GM12872 (cell line): ENCODE data around the gene ZNRF2.

Experiments used
- TF ChIP-seq, protein P1 (sequence below): IDR thresholded peaks from 3 replicates; pipeline ENCODE4 v1.5.1; 2011; ENCODE audit warnings: low read depth, mild to moderate bottlenecking, low read length, moderate library complexity; ENCODE audit not compliant: insufficient read depth

The ZNRF2 gene

DNA sequence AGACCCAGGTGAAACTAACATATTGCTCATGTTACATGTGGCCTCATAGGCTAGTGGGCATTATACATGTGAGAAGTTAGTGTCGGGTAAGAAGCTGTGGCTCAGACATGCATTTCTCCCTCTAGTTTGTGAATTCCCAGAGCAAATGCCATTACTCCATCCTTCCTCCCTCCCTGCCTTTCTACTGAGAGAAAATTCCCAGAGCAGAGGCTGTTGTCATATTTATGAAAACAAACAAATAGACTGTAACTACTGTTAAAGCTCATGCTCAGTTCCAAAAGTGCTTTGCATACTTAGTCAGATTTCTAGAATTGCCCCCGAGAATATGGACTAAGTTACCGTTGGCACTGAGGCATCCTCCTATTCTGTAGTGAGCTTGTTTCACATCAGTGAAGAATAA, 29.0 kb downstream of the ZNRF2 start:
- TF ChIP-seq, protein P1, sequence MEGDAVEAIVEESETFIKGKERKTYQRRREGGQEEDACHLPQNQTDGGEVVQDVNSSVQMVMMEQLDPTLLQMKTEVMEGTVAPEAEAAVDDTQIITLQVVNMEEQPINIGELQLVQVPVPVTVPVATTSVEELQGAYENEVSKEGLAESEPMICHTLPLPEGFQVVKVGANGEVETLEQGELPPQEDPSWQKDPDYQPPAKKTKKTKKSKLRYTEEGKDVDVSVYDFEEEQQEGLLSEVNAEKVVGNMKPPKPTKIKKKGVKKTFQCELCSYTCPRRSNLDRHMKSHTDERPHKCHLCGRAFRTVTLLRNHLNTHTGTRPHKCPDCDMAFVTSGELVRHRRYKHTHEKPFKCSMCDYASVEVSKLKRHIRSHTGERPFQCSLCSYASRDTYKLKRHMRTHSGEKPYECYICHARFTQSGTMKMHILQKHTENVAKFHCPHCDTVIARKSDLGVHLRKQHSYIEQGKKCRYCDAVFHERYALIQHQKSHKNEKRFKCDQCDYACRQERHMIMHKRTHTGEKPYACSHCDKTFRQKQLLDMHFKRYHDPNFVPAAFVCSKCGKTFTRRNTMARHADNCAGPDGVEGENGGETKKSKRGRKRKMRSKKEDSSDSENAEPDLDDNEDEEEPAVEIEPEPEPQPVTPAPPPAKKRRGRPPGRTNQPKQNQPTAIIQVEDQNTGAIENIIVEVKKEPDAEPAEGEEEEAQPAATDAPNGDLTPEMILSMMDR: no peak

DNA sequence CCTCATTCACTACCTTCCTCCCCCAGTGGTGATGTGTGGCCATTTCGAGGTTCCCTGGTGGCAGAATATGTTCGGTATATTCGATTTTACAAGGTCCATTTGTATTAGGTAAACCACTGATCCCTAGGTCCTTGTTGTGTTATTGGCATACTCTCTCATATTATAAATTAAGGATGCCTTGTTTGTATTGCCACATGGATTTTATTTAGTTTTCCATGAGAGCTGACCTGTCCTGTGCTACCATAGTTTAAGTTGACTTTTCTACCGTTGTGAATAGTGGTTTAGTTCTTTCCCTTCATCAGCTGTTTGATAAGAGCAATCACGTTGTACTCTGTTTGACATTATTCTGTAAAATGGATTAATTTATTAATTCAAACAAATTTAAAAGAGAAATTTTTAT, 29.4 kb downstream of the ZNRF2 start:
- TF ChIP-seq, protein P1: no peak

DNA sequence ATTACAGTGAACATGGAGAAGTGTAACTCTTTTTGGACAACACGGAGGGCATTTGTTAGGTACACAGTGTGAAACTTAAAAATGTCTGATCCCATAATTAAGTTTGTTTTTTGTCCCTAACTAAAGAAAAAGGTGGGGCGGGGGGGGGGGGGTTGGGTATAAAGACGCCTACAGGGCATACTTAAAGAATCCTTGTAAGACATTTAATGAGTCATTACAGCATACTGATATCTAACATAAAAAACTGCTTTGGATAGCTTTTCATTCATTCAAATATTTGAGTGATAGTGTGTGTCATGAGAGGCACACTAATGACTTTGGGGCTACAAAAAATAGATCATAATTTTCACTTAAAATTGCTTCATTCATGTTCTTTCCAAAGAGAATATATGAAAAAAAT, 31.2 kb downstream of the ZNRF2 start:
- TF ChIP-seq, protein P1: no peak

DNA sequence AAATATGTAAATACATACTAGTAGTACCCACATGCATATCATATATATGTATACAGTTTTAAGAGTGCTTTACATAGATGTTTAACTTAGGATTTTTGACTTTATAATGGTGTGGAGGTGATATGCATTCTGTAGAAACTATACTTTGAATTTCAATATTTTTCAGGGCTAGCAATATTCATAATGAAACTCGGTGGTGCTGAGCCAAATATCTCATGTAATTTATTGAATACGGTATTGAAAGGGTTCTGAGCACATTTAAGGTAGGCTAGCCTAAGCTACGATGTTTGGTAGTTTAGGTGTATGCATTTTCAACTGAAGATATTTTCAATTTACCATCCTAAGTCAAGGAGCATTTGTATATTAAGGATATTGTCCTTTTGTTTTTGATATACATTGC, 36.0 kb downstream of the ZNRF2 start:
- TF ChIP-seq, protein P1: no peak

DNA sequence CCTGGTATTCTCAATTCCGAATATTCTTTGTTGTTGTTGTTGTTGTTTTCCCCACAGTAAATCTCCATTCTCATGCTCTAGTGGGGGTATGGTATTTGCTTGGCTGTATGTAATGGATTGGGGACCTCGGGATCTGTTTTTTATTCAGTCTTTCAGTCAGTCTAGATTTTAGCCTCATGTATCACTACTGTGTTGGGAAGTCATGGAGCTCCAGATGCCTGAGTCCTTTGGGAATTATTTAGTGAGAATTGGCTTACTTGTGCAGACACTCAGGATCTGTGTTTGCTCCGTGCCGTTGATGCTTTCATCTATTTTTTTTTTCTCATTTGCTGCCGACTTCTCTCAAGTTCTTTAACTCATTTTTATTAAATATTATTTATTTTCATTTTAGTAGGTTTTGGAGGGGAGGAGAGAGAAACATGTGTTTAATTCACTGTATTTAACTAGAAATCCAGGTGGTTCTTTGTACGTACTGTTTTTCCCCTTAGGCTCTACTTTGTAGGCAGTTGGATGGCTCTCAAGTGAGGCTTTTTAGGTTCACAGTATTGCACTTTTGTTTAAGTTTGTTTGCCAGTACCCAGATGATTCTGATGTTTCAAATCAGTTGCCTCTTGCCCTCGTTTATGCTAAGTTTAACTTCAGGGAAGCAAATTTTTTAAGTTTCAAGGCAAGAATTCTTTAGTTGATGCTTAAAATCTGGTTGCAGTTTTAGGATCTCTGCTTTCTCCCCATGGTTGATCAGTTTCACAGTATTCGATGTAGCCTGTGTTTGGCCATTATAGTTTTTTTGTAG, 36.9 kb downstream of the ZNRF2 start:
- TF ChIP-seq, protein P1: no peak

DNA sequence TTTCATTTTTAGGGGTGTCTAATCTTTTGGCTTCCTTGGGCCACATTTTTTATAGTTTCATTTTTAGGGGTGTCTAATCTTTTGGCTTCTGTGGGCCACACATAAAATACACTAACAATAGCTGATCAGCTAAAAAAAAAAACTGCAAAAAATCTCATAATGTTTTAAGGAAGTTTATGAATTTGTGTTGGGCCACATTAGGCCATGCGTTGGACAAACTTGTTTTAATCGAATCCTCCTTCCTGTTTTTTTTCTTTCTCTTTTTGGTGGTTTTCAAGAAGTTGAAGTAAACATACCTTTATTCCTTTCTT, 37.4 kb downstream of the ZNRF2 start:
- TF ChIP-seq, protein P1: no peak

DNA sequence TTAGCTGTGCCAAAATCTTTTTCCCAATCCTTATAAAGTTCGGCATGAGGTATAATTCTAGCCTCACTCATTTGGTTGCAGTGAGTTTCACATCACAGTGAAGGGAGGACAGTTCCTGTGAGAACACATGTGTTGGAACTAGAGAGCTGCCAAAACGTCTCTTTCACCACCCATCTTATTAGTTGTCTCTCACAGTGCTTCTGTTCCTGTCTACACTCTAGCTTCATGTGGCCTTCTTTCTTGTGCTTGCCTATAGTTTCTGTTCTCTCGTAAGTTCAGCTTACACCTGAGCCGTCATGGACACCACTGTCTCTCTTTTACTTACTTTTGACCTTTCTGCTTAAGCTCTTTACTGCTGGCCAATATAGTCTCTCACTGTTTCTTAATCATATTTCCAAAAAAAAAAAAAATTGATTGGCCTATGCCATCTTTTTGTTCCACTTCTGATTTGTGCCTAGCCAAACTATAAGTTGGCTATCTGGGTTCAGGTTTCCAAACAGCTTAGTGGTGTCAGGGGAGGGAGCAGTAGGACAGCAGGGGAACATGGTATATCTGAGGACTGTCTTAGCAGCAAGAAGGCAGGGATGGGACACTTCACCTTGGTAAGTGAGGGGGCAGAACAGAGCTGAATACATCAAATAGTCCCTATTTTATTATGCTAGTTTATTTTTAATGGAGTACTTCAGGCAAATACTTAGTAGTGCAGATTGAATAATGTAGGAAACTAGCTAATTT, 38.0 kb downstream of the ZNRF2 start:
- TF ChIP-seq, protein P1: no peak
